ENCODE measurements around the gene CACYBP. TPM values are rescaled to one million over a fixed set of nuclear protein-coding genes. Genes with fewer than 3 reads are reported as not detected.

The CACYBP gene
- total RNA-seq, 1 experiment from 2014 or later: 194 TPM

DNA sequence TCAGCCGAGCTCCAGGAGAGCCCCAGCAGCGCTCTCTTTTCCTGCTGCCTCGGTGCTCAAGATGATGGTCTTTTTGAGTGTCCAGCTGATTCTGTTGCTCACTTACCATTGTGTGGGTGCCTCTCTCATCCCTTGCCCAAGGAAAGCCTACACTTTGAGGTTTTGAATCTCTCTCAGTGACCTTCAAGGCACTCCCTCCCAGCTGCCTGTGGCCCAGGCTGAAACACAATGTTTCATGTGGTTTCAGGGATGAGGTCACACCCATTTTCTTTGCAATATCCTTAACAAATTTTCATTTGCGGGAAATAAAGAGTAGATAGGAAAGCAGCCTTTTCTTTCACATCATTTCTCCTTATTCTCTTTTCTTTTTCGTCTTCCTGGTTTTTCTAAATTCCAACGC is 36.1 kb downstream of the CACYBP start (continued):
- no peak for TF ChIP-seq CTCF (IDR thresholded peaks at IDR 0.05 in 2 of 3, conservative IDR thresholded peaks at IDR 0.05 in 1 of 3; ENCODE audit: borderline replicate concordance in 1 of 3, insufficient read depth in 1 of 3, low read depth in 2 of 3, low read length in 2 of 3)
- TF ChIP-seq RAD21 (IDR thresholded peaks at IDR 0.05; ENCODE audit: low read depth): no peak
- TF ChIP-seq SP1 (IDR thresholded peaks at IDR 0.05; ENCODE audit: low read depth): no peak
- no peak for TF ChIP-seq MAX (IDR thresholded peaks at IDR 0.05)
- no peak for TF ChIP-seq POLR2AphosphoS5 (IDR thresholded peaks at IDR 0.05; ENCODE audit: low read depth, low read length)
- no peak for TF ChIP-seq EZH2 (IDR thresholded peaks at IDR 0.05)

- BruUV-seq (replicated peaks): no TSS peak
- H3K79me2 ChIP-seq (ENCODE audit: insufficient read depth, low read length): no peaks in the 10 kb centered on the region
Measured at GRCh38 chr1:175036476-175036875, 36.7 kb downstream of the CACYBP start.

More at GRCh38 chr1:175036476-175036875, 36.7 kb downstream of the CACYBP start:
- no peaks in the 10 kb centered on the region for H4K20me1 ChIP-seq (ENCODE audit: insufficient read depth)
- no peaks in the 10 kb centered on the region for H3K4me1 ChIP-seq (ENCODE audit: control insufficient read depth in 1 of 2, insufficient read depth in 2 of 2, low read length in 2 of 2)
- H3K9ac ChIP-seq (ENCODE audit: low read length): no peak overlapping the region
- TF ChIP-seq ZFX (IDR thresholded peaks at IDR 0.05) (no peak), RAD21 (IDR thresholded peaks at IDR 0.05; ENCODE audit: low read depth) (no peak), YY1 (IDR thresholded peaks at IDR 0.05; ENCODE audit: extremely low read depth, insufficient replicate concordance, low read depth, low read length) (no peak), FOSL1 (IDR thresholded peaks at IDR 0.05; ENCODE audit: low read depth) (no peak), ELF1 (IDR thresholded peaks at IDR 0.05; ENCODE audit: borderline replicate concordance, low read depth) (no peak), POLR2A (IDR thresholded peaks at IDR 0.05; ENCODE audit: borderline replicate concordance, extremely low read depth, insufficient read depth, insufficient read length) (no peak), JUND (IDR thresholded peaks at IDR 0.05) (no peak), MAX (IDR thresholded peaks at IDR 0.05) (no peak), EGR1 (IDR thresholded peaks at IDR 0.05; ENCODE audit: low read depth) (no peak), EZH2phosphoT487 (IDR thresholded peaks at IDR 0.05; ENCODE audit: borderline replicate concordance) (no peak)
- ChIA-PET CTCF (no interaction called here), RAD21 (ENCODE audit: low non-redundant PET in 1 of 2, low total read pairs in 2 of 2, uncharacterized antibody in 2 of 2, unreplicated experiment in 2 of 2) (no interaction called here), POLR2A (no interaction called here)
- no peak overlapping the region for H3K4me2 ChIP-seq (ENCODE audit: low read length)
- no peaks in the 10 kb centered on the region for H3K36me3 ChIP-seq (ENCODE audit: control insufficient read depth in 1 of 2, insufficient read depth in 2 of 2, low read length in 2 of 2)
- ATAC-seq: no peak
- H2AFZ ChIP-seq (ENCODE audit: low read depth, low read length, poor library complexity, severe bottlenecking): no peak overlapping the region
- H3K9me3 ChIP-seq (ENCODE audit: control insufficient read depth in 1 of 2, insufficient read depth in 1 of 2, low read depth in 1 of 2, low read length in 2 of 2): no peaks in the 10 kb centered on the region
- H3K9me2 ChIP-seq (ENCODE audit: insufficient read depth): no peaks in the 10 kb centered on the region
- no peaks in the 10 kb centered on the region for H3K27me3 ChIP-seq (ENCODE audit: insufficient read depth, low read length)
- DNase-seq (ENCODE audit: low read depth, low spot score): no peak
- H3K27ac ChIP-seq (ENCODE audit: low read depth, low read length): no peak overlapping the region
- intact Hi-C loops (cut with micrococcal nuclease): no loop called here
- no peak overlapping the region for H3K4me3 ChIP-seq (replicated peaks in 1 of 2; ENCODE audit: low read depth in 1 of 2, low read length in 2 of 2)
